ENCODE measurements around the gene SPEM3.

DNA sequence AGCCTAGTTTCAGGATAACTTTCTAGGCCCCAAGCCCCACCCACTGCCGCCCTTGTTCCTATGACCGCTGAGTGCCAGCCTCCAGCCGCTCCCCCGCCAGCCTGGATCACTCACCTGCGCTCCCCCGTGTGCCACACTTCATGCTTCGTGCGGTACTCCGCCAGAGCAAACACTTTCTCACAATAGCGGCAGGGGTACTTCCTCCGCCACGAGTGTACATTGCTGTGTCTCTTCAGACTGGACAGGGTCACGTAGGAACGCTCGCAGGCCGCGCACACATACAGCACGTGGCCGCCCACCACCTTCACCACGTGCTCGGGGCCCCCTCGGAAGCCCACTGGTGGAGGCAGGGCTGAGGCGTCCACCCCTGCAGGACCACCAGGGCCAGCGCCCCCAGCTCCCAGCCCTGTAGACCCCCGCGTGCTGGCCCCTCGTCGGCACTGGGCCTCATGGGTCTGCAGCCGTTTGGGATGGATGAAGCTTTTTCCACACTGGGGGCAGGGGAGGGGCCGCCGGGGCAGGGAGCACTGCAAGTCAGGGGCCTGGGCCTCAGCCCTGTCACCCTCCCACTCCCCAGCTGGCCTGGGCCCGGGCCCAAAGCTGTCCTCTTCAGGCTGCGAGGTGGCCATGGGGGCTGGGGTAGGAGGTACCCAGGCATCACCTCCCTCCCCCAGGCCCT, 37.1 kb downstream of the SPEM3 start:
- TF ChIP-seq CTCF (IDR thresholded peaks at IDR 0.05), result no peak
- no peak for TF ChIP-seq ZFX (IDR thresholded peaks at IDR 0.05; ENCODE audit: borderline replicate concordance)

Data from 22Rv1 (cell line).